ENCODE results near the gene FBXL19. TPM values are rescaled to one million over a fixed set of nuclear protein-coding genes. Genes with fewer than 3 reads are reported as not detected.

The FBXL19 gene
- total RNA-seq, 1 donor from 2014 or later = 66.9 TPM

- Histone ChIP-seq H3K27me3 (no peaks in the 10 kb centered on the region), H3K27ac (peak overlapping the region; percentile 86 to 92), H3K4me1 (peaks cover 2 to 5% of the 10 kb centered on the region in 2 donors), H3K9me3 (no peaks in the 10 kb centered on the region), H3K36me3 (no peaks in the 10 kb centered on the region), H3K4me3 (peak overlapping the region in 1 of 2 donors; percentile 82)
- intact Hi-C loops (cut with DNase I) = no loop called here
- DNase-seq (ENCODE audit: low spot score in 2 of 2) = no peak
- TF ChIP-seq CTCF (IDR thresholded peaks at IDR 0.05) = no peak
Measured at GRCh38 chr16:30903002-30903401, 20.4 kb upstream of the FBXL19 start.

GRCh38 chr16:30903596-30903995, 19.8 kb upstream of the FBXL19 start:
- intact Hi-C loops (cut with DNase I) = no loop called here
- H3K27ac ChIP-seq = peak overlapping the region; percentile 86 to 92

GRCh38 chr16:30904114-30904780, 19.1 kb upstream of the FBXL19 start:
- intact Hi-C loops (cut with DNase I) = no loop called here
- Histone ChIP-seq H3K4me3 (no peak overlapping the region), H3K4me1 (peaks cover 2 to 3% of the 10 kb centered on the region in 2 donors), H3K9me3 (no peaks in the 10 kb centered on the region), H3K36me3 (no peaks in the 10 kb centered on the region), H3K27me3 (no peaks in the 10 kb centered on the region), H3K27ac (peak overlapping the region; percentile 39 to 86)
- no peak for TF ChIP-seq CTCF (IDR thresholded peaks at IDR 0.05)
- no peak for DNase-seq (ENCODE audit: low spot score in 2 of 2)

More at GRCh38 chr16:30903596-30903995, 19.8 kb upstream of the FBXL19 start:
- H3K36me3 ChIP-seq = no peaks in the 10 kb centered on the region
- peaks cover 2 to 4% of the 10 kb centered on the region in 2 donors for H3K4me1 ChIP-seq
- H3K27me3 ChIP-seq = no peaks in the 10 kb centered on the region
- no peaks in the 10 kb centered on the region for H3K9me3 ChIP-seq
- no peak for TF ChIP-seq CTCF (IDR thresholded peaks at IDR 0.05)
- DNase-seq (ENCODE audit: low spot score in 2 of 2) = peak in 1 of 2 donors; percentile 78
- H3K4me3 ChIP-seq = no peak overlapping the region

GRCh38 chr16:30907064-30907463, 16.3 kb upstream of the FBXL19 start:
- Histone ChIP-seq H3K27me3 (no peaks in the 10 kb centered on the region), H3K36me3 (no peaks in the 10 kb centered on the region), H3K4me1 (peaks cover 2 to 3% of the 10 kb centered on the region in 2 donors), H3K27ac (no peak overlapping the region), H3K9me3 (no peaks in the 10 kb centered on the region), H3K4me3 (no peak overlapping the region)
- intact Hi-C loops (cut with DNase I) = no loop called here
- no peak for TF ChIP-seq CTCF (IDR thresholded peaks at IDR 0.05)
- no peak for DNase-seq (ENCODE audit: low spot score in 2 of 2)

- no peaks in the 10 kb centered on the region for H3K36me3 ChIP-seq
- no peak for TF ChIP-seq CTCF (IDR thresholded peaks at IDR 0.05)
- H3K9me3 ChIP-seq = no peaks in the 10 kb centered on the region
- no peaks in the 10 kb centered on the region for H3K4me1 ChIP-seq
- intact Hi-C loops (cut with DNase I) = no loop called here
- no peaks in the 10 kb centered on the region for H3K27me3 ChIP-seq
- no peak overlapping the region for H3K27ac ChIP-seq
- DNase-seq (ENCODE audit: low spot score in 2 of 2) = no peak
- H3K4me3 ChIP-seq = no peak overlapping the region
Measured at GRCh38 chr16:30910427-30911029, 12.8 kb upstream of the FBXL19 start.
